ENCODE measurements around the gene SPHK1.
"Not testable (repeated sequence)": the region's sequence is repeated elsewhere in the genome, so short reads cannot be mapped to it uniquely, and the experiment has no call there.

The SPHK1 gene

DNA sequence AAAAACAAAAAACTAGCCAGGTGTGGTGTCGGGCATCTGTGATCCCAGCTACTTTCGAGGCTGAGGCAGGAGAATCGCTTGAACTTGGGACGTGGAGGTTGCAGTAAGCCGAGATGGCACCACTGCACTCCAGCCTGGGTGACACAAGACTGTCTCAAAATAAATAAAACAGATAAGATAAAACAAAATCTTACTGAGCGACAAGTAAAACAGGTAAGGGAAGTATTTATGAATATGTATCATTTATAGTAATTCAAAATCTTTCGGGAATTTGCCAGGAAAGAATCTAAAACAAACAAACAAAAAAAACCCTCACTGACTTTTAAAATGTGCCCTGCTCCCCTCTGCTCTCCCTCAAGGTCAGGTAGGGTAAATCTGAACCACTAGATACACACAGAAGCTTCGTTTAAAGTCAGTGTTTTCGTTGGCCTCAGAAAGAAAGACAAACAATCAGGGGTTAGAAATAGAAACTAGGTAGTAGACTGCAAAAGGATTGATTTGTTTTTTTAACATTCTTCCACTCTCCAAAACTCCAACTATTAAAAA, 32.8 kb upstream of the SPHK1 start:
- DNase-seq: no peak
- Histone ChIP-seq H3K9me3 (ENCODE audit: control insufficient read depth, low read length) (no peaks in the 10 kb centered on the region), H3K27ac (ENCODE audit: insufficient read depth, low read length, poor library complexity, severe bottlenecking) (no peak overlapping the region), H3K4me3 (ENCODE audit: insufficient read depth, low read depth, low read length, poor library complexity, severe bottlenecking) (no peak overlapping the region), H3K4me1 (ENCODE audit: control insufficient read depth, insufficient read depth, low read length, poor library complexity, severe bottlenecking) (no peaks in the 10 kb centered on the region), H3K36me3 (ENCODE audit: control insufficient read depth, insufficient read depth, low read length) (peaks cover 4% of the 10 kb centered on the region), H3K27me3 (replicated peaks; ENCODE audit: control insufficient read depth, insufficient read depth, low read length, poor library complexity, severe bottlenecking) (no peaks in the 10 kb centered on the region)

DNA sequence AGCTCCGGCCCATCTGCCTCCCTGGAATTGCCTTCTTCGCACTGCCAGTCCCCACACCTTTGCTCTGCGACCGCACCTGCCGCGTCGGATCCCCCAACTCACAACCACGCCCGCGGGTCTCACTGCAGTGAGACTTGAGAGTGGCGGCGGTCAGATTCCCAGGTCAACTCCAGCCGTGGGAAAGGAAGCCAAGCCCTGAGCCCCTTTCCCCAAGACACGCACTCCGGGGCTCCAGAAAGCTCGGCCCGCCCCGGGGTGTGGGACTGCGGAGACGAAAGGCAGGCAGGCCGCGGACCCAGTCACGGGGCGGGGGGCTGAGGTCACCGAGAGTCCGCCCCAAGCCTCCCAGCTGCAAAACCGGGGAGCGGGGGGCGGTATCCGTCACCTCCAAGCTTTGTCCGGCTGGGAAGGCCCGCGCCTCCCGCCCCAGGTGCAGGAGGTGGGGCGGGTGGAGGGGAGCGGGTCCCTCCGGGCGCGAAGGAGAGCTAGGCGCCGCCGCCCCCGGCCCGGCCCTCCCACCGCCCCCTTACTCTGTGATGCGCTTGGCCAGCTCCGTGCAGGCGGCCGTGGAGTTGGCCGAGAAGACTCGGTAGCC, 31.3 kb upstream of the SPHK1 start:
- no peaks in the 10 kb centered on the region for H3K4me1 ChIP-seq (ENCODE audit: control insufficient read depth, insufficient read depth, low read length, poor library complexity, severe bottlenecking)
- peak overlapping the region; percentile 88 for H3K4me3 ChIP-seq (ENCODE audit: insufficient read depth, low read depth, low read length, poor library complexity, severe bottlenecking)
- no peaks in the 10 kb centered on the region for H3K36me3 ChIP-seq (ENCODE audit: control insufficient read depth, insufficient read depth, low read length)
- H3K9me3 ChIP-seq (ENCODE audit: control insufficient read depth, low read length): no peaks in the 10 kb centered on the region
- no peaks in the 10 kb centered on the region for H3K27me3 ChIP-seq (replicated peaks; ENCODE audit: control insufficient read depth, insufficient read depth, low read length, poor library complexity, severe bottlenecking)
- H3K27ac ChIP-seq (ENCODE audit: insufficient read depth, low read length, poor library complexity, severe bottlenecking): peak overlapping the region; percentile 76
- DNase-seq: peak in 1 of 3 donors; percentile 2

DNA sequence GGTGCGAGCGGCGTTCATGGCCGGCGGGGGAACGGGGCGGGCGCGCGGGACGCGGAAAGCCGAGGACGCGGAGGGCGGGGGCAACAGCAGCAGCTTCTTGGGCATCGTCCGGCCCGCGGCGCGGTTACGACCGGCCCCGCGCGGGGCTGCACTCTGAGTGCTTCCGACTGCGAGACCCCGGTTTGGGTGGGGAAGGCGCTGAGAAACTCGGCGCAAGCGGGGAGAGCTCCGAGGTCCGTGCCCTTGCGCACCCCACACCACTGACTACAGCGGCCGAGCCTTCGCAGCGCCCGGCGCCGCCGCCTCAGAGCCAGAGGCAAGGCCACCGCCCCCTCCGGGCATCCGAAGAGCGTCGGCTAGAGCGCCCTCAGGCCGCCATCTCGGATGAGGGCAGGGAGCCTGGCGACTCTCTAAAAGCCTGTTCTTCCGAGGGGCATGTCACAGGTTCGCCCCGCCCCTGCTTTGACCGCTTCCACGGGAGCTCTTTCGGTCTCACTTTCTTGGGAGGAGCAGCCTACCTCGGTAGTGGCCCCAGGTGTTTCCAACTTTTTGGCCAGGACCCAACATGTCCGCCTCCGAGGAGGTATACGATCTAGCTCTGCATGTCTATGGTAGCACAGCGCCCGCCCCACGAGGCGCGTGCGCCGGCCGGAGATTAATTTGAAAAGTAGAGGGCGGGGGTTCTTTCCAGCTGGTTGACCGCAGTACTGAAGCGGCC, 30.7 kb upstream of the SPHK1 start, which contains the start of gene PRPSAP1:
Gene PRPSAP1 (minus strand): TSS at position 318 of the 718 bp plus-strand sequence. CDS start 213 bp downstream, at position 105.
- Histone ChIP-seq H3K9me3 (ENCODE audit: control insufficient read depth, low read length) (no peaks in the 10 kb centered on the region), H3K27ac (ENCODE audit: insufficient read depth, low read length, poor library complexity, severe bottlenecking) (peak within 1 kb of the TSS; percentile 76), H3K27me3 (replicated peaks; ENCODE audit: control insufficient read depth, insufficient read depth, low read length, poor library complexity, severe bottlenecking) (no peaks in the 10 kb centered on the region)

DNA sequence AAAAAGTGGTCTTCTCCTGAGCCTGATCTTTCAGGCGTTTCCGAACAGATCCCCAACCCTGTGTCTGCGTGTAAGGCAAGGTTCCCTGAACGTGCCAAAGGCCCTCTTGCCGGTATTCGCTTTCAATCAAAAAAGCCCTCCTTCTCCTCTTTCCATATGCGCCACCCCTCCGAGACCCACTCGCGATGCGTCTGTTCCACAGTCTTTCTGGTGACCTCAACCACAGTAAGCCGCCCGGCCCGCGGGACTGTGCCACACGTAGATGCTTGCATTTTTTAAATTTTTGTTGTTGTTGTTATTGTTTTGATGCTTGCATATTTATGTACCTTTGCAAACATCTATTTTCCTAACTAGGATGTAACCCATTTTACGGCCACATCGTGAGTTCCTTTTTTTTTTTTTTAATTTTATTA, 30.1 kb upstream of the SPHK1 start:
- DNase-seq: no peak
- no peaks in the 10 kb centered on the region for H3K27me3 ChIP-seq (replicated peaks; ENCODE audit: control insufficient read depth, insufficient read depth, low read length, poor library complexity, severe bottlenecking)
- H3K4me1 ChIP-seq (ENCODE audit: control insufficient read depth, insufficient read depth, low read length, poor library complexity, severe bottlenecking): no peaks in the 10 kb centered on the region
- H3K27ac ChIP-seq (ENCODE audit: insufficient read depth, low read length, poor library complexity, severe bottlenecking): peak overlapping the region; percentile 76
- no peaks in the 10 kb centered on the region for H3K36me3 ChIP-seq (ENCODE audit: control insufficient read depth, insufficient read depth, low read length)
- H3K4me3 ChIP-seq (ENCODE audit: insufficient read depth, low read depth, low read length, poor library complexity, severe bottlenecking): peak overlapping the region; percentile 88
- no peaks in the 10 kb centered on the region for H3K9me3 ChIP-seq (ENCODE audit: control insufficient read depth, low read length)

More for the DNA sequence above, 30.7 kb upstream of the SPHK1 start, which contains the start of gene PRPSAP1:
- peak; percentile 45 to 69 (median 62) for DNase-seq
- Histone ChIP-seq H3K4me3 (ENCODE audit: insufficient read depth, low read depth, low read length, poor library complexity, severe bottlenecking) (peak within 1 kb of the TSS; percentile 88), H3K36me3 (ENCODE audit: control insufficient read depth, insufficient read depth, low read length) (no peaks in the 10 kb centered on the region), H3K4me1 (ENCODE audit: control insufficient read depth, insufficient read depth, low read length, poor library complexity, severe bottlenecking) (no peaks in the 10 kb centered on the region)

DNA sequence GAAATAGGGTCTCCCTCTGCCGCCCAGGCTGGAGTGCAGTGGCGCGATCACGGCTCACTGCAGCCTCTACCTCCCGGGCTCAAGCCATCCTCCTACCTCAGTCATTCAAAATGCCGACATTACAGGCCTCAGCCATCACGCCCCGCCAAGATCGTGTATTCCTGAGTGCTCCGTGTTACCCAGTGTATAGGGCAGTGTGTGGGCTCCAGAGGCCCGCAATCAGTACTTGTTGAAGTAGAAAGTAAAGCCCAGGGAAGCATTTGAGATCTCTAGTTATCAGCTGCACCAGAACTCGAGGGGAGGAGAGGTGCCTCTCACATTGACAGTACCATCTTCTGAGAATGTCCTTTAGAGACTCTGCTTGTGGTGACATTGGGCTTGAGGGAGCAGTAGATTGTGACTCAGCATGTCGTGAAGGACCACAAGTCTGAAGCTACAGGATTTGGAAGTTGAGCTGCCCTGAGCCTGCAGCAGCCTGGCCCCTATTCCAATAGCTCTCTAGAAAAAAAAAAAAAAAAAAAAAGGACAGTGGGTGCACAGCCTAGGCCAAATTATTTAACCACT, 29.6 kb upstream of the SPHK1 start:
- no peaks in the 10 kb centered on the region for H3K9me3 ChIP-seq (ENCODE audit: control insufficient read depth, low read length)
- H3K27me3 ChIP-seq (replicated peaks; ENCODE audit: control insufficient read depth, insufficient read depth, low read length, poor library complexity, severe bottlenecking): no peaks in the 10 kb centered on the region
- H3K36me3 ChIP-seq (ENCODE audit: control insufficient read depth, insufficient read depth, low read length): no peaks in the 10 kb centered on the region
- H3K4me1 ChIP-seq (ENCODE audit: control insufficient read depth, insufficient read depth, low read length, poor library complexity, severe bottlenecking): no peaks in the 10 kb centered on the region
- no peak overlapping the region for H3K4me3 ChIP-seq (ENCODE audit: insufficient read depth, low read depth, low read length, poor library complexity, severe bottlenecking)
- no peak for DNase-seq
- no peak overlapping the region for H3K27ac ChIP-seq (ENCODE audit: insufficient read depth, low read length, poor library complexity, severe bottlenecking)

DNA sequence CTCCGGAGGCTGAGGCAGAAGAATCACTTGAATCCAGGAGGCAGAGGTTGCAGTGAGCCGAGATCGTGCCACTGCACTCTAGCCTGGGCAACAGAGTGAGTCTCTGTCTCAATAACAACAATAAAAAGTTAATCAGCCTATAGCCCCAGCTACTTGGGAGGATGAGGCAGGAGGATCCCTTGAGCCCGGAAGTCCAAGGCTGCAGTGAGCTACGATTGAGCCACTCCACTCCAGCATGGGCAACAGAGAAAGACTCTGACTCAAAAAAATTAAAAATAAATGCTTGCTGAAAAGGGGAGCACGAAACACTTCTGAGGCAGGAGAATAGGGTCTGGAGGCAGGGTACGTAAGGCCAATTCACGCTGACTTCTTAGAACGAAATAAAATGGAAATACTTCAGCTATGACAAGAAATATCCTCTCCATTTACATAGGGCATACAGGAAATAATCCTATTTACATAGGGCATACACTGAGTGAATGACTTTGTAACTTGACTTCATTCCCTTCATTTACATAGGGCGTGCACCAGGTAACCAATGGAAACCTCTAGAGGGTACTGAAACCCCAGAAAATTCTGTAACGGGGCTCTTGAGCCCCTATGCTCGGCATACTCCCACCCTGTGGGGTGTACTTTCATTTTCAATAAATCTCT, 27.5 kb upstream of the SPHK1 start:
- Histone ChIP-seq H3K4me3 (ENCODE audit: insufficient read depth, low read depth, low read length, poor library complexity, severe bottlenecking) (no peak overlapping the region), H3K27ac (ENCODE audit: insufficient read depth, low read length, poor library complexity, severe bottlenecking) (no peak overlapping the region), H3K36me3 (ENCODE audit: control insufficient read depth, insufficient read depth, low read length) (no peaks in the 10 kb centered on the region), H3K27me3 (replicated peaks; ENCODE audit: control insufficient read depth, insufficient read depth, low read length, poor library complexity, severe bottlenecking) (no peaks in the 10 kb centered on the region), H3K9me3 (ENCODE audit: control insufficient read depth, low read length) (no peaks in the 10 kb centered on the region), H3K4me1 (ENCODE audit: control insufficient read depth, insufficient read depth, low read length, poor library complexity, severe bottlenecking) (no peaks in the 10 kb centered on the region)
- DNase-seq: no peak

DNA sequence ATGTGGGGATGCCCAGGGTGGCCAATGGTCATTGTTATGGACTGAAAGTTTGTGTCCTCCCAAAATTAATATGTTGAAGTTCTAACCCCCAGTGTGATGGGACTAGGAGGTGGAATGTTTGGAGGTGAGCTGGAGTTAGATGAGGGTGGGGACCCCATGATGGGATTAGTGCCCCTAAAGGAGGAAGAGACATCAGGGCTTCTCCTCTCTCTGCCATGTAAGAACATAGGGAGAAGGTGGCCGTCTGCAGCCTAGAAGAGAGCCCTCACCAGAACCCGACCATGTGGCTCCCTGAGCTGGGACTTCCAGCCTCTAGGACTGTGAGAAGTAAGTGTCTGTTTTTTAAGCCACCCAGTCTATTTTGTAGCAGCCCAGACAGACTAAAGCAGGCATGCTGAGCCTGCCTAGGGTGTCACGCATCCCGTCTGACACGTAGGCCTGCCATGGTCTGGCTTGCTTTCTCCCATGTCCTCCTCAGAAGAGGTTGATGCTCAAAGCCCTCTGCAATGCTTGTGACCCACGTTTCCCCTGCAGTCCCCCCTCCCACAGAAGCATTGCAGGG, 26.7 kb upstream of the SPHK1 start:
- no peaks in the 10 kb centered on the region for H3K9me3 ChIP-seq (ENCODE audit: control insufficient read depth, low read length)
- H3K4me1 ChIP-seq (ENCODE audit: control insufficient read depth, insufficient read depth, low read length, poor library complexity, severe bottlenecking): no peaks in the 10 kb centered on the region
- no peaks in the 10 kb centered on the region for H3K27me3 ChIP-seq (replicated peaks; ENCODE audit: control insufficient read depth, insufficient read depth, low read length, poor library complexity, severe bottlenecking)
- no peak overlapping the region for H3K4me3 ChIP-seq (ENCODE audit: insufficient read depth, low read depth, low read length, poor library complexity, severe bottlenecking)
- DNase-seq: no peak
- H3K27ac ChIP-seq (ENCODE audit: insufficient read depth, low read length, poor library complexity, severe bottlenecking): no peak overlapping the region
- H3K36me3 ChIP-seq (ENCODE audit: control insufficient read depth, insufficient read depth, low read length): no peaks in the 10 kb centered on the region

DNA sequence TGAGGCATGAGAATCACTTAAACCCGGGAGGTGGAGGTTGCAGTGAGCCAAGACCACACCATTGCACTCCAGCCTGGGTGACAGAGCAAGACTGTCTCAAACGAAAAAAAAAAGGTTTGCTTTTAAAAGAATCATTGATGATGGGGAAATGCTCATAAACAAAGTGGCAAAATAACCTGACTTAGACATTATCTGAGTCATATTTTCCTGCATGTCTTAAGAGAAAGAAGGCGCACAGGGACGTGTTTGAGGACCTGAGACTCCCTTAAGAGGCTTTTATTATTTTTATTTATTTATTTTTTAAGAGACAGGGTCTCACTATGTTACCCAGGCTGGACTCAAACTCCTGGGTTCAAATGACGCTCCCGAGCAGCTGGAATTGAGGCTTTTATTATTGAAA, 25.0 kb upstream of the SPHK1 start:
- no peaks in the 10 kb centered on the region for H3K36me3 ChIP-seq (ENCODE audit: control insufficient read depth, insufficient read depth, low read length)
- DNase-seq: no peak
- no peaks in the 10 kb centered on the region for H3K4me1 ChIP-seq (ENCODE audit: control insufficient read depth, insufficient read depth, low read length, poor library complexity, severe bottlenecking)
- H3K27ac ChIP-seq (ENCODE audit: insufficient read depth, low read length, poor library complexity, severe bottlenecking): no peak overlapping the region
- no peaks in the 10 kb centered on the region for H3K9me3 ChIP-seq (ENCODE audit: control insufficient read depth, low read length)
- H3K4me3 ChIP-seq (ENCODE audit: insufficient read depth, low read depth, low read length, poor library complexity, severe bottlenecking): no peak overlapping the region
- H3K27me3 ChIP-seq (replicated peaks; ENCODE audit: control insufficient read depth, insufficient read depth, low read length, poor library complexity, severe bottlenecking): no peaks in the 10 kb centered on the region

DNA sequence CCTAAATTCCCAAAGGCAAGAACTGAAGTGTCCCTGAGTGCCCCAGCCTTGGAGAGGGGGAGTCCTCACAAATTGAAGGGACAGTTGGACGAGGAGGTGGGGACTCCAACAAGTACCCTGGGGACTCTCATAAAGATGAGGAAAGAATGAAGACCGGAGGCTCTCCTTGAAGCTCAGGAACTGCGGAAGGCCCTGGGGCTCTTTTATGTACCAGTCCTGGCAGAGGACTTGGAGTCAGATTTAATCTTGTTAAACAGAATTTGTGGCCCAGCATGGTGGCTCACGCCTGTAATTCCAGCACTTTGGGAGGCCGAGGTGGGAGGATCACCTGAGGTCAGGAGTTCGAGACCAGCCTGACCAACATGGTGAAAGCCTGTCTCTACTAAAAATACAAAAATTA, 24.6 kb upstream of the SPHK1 start:
- H3K27me3 ChIP-seq (replicated peaks; ENCODE audit: control insufficient read depth, insufficient read depth, low read length, poor library complexity, severe bottlenecking); H3K36me3 ChIP-seq (ENCODE audit: control insufficient read depth, insufficient read depth, low read length); H3K4me3 ChIP-seq (ENCODE audit: insufficient read depth, low read depth, low read length, poor library complexity, severe bottlenecking); H3K4me1 ChIP-seq (ENCODE audit: control insufficient read depth, insufficient read depth, low read length, poor library complexity, severe bottlenecking); H3K9me3 ChIP-seq (ENCODE audit: control insufficient read depth, low read length); DNase-seq; H3K27ac ChIP-seq (ENCODE audit: insufficient read depth, low read length, poor library complexity, severe bottlenecking): not testable (repeated sequence)
